HCT116 (cell line): ENCODE measurements around the gene RHEB. TPM values are rescaled to one million over a fixed set of nuclear protein-coding genes. Genes with fewer than 3 reads are reported as not detected.

ENCODE experiments used
- ATAC-seq: fragments of 200-7000 bp; cut with Tn5 transposase; 2 replicates; pipeline ENCODE4 v1.9.1; 2020; ENCODE audit warnings: mild to moderate bottlenecking, moderate library complexity
- BruUV-seq: library from RNA; stranded (reverse); fragments of 400-500 nt; replicated peaks from 2 replicates; lab custom pipeline; 2021; lab: Mats Ljungman, UMichigan
- CTCF ChIA-PET: fragments of 300-600 bp; sonication (Branson Sonifier 250); formaldehyde crosslinking; loops from one replicate; lab custom pipeline; 2021; ENCODE audit warnings: antibody characterized with exemption; lab: Charles Lee
- POLR2A ChIA-PET: fragments of 300-600, 350-600 bp; sonication (Branson Sonifier 250); formaldehyde crosslinking; loops from one replicate; lab custom pipeline; 2021; ENCODE audit warnings: antibody characterized with exemption; lab: Charles Lee
- RAD21 ChIA-PET, 2 experiments: fragments of 300-600 bp; sonication (Branson Sonifier 250); formaldehyde crosslinking; loops; one replicate each; lab custom pipeline; 2023; ENCODE audit warnings: low total read pairs in 2 of 2; ENCODE audit not compliant: uncharacterized antibody in 2 of 2, unreplicated experiment in 2 of 2, low non-redundant PET in 1 of 2; lab: Charles Lee
- DNase-seq: peaks from one replicate; pipeline ENCODE4 v3.0.0-alpha.2; 2010; ENCODE audit warnings: low read depth, low spot score
- H2AFZ ChIP-seq: fragments of 200-600 bp; shearing (Covaris generic), sonication (generic); 2 replicates; pipeline ENCODE4 v1.6.1; 2017; ENCODE audit warnings: low read depth, mixed run types, mixed read lengths, antibody characterized with exemption, low read length; ENCODE audit not compliant: poor library complexity, severe bottlenecking
- H3K27ac ChIP-seq: 2 replicates; pipeline ENCODE4 v1.5.1; 2012; ENCODE audit warnings: low read depth, low read length
- H3K27me3 ChIP-seq: fragments of 200-600 bp; sonication (generic); 2 replicates; pipeline ENCODE4 v1.6.1; 2016; ENCODE audit warnings: mixed run types, low read length, mixed read lengths; ENCODE audit not compliant: insufficient read depth
- H3K36me3 ChIP-seq, 2 experiments: fragments of 200-500 bp in 1 of 2; fragments of 200-600 bp in 1 of 2; sonication (Bioruptor generic) in 1 of 2; sonication (generic) in 1 of 2; 2 replicates each; pipeline versions ENCODE4 v1.5.1 to v1.6.1; 2014 to 2016; ENCODE audit warnings: low read length in 2 of 2, inconsistent platforms in 1 of 2, mixed read lengths in 1 of 2, mixed run types in 1 of 2; ENCODE audit not compliant: insufficient read depth in 2 of 2, control insufficient read depth in 1 of 2
- H3K4me1 ChIP-seq, 2 experiments: fragments of 200-600 bp in 1 of 2; sonication (generic) in 1 of 2; 2 replicates each; pipeline versions ENCODE4 v1.5.1 to v1.6.1; 2012 to 2017; ENCODE audit warnings: low read length in 2 of 2, inconsistent platforms in 1 of 2, mild to moderate bottlenecking in 1 of 2, mixed read lengths in 1 of 2, mixed run types in 1 of 2, moderate library complexity in 1 of 2; ENCODE audit not compliant: insufficient read depth in 2 of 2, control insufficient read depth in 1 of 2
- H3K4me2 ChIP-seq: fragments of 200-600 bp; sonication (generic); 2 replicates; pipeline ENCODE4 v1.6.1; 2017; ENCODE audit warnings: mixed run types, low read length, mixed read lengths
- H3K4me3 ChIP-seq, 2 experiments: fragments of 200-600 bp in 1 of 2; sonication (generic) in 1 of 2; replicated peaks in 1 of 2; 2 replicates each; pipeline ENCODE4 v1.5.1; 2011 to 2016; ENCODE audit warnings: low read length in 2 of 2, control low read depth in 1 of 2, low read depth in 1 of 2, mild to moderate bottlenecking in 1 of 2, mixed read lengths in 1 of 2, mixed run types in 1 of 2
- H3K79me2 ChIP-seq: fragments of 200-600 bp; sonication (generic); 2 replicates; pipeline ENCODE4 v1.6.1; 2017; ENCODE audit warnings: mild to moderate bottlenecking, mixed run types, low read length, moderate library complexity, mixed read lengths; ENCODE audit not compliant: insufficient read depth
- H3K9ac ChIP-seq: fragments of 200-600 bp; sonication (generic); 2 replicates; pipeline ENCODE4 v1.6.1; 2016; ENCODE audit warnings: low read length, mixed read lengths
- H3K9me2 ChIP-seq: fragments of 200-600 bp; sonication (generic), shearing (Covaris generic); 2 replicates; pipeline ENCODE4 v1.6.1; 2017; ENCODE audit warnings: mixed run types, mild to moderate bottlenecking, moderate library complexity; ENCODE audit not compliant: insufficient read depth
- H3K9me3 ChIP-seq, 2 experiments: fragments of 200-500 bp in 1 of 2; fragments of 200-600 bp in 1 of 2; sonication (Bioruptor generic) in 1 of 2; sonication (generic) in 1 of 2; 2 replicates each; pipeline ENCODE4 v1.6.1; 2014 to 2017; ENCODE audit warnings: low read length in 2 of 2, mixed read lengths in 2 of 2, inconsistent platforms in 1 of 2, low read depth in 1 of 2, mild to moderate bottlenecking in 1 of 2, mixed run types in 1 of 2, moderate library complexity in 1 of 2; ENCODE audit not compliant: control insufficient read depth in 1 of 2, insufficient read depth in 1 of 2
- H4K20me1 ChIP-seq: fragments of 200-600 bp; sonication (generic), shearing (Covaris generic); 2 replicates; pipeline ENCODE4 v1.6.1; 2017; ENCODE audit warnings: mixed run types, mild to moderate bottlenecking, moderate library complexity; ENCODE audit not compliant: insufficient read depth
- CEBPB ChIP-seq: IDR thresholded peaks from 2 replicates; pipeline ENCODE4 v1.6.1; 2012; ENCODE audit warnings: low read depth
- EGR1 ChIP-seq: IDR thresholded peaks from 2 replicates; pipeline ENCODE4 v1.6.1; 2012; ENCODE audit warnings: low read depth
- ELF1 ChIP-seq: IDR thresholded peaks from 2 replicates; pipeline ENCODE4 v1.6.1; 2012; ENCODE audit warnings: low read depth, borderline replicate concordance
- EZH2 ChIP-seq: fragments of 200-600 bp; sonication (generic); IDR thresholded peaks from 2 replicates; pipeline ENCODE4 v1.6.1; 2017; ENCODE audit warnings: antibody characterized with exemption, mixed run types
- FOSL1 ChIP-seq: IDR thresholded peaks from 2 replicates; pipeline ENCODE4 v1.6.1; 2012; ENCODE audit warnings: low read depth
- MAX ChIP-seq: IDR thresholded peaks from 2 replicates; pipeline ENCODE4 v1.6.1; 2012
- POLR2AphosphoS5 ChIP-seq: IDR thresholded peaks from 2 replicates; pipeline ENCODE4 v1.6.1; 2011; ENCODE audit warnings: mild to moderate bottlenecking, low read depth, low read length, moderate library complexity
- RAD21 ChIP-seq: IDR thresholded peaks from 2 replicates; pipeline ENCODE4 v1.6.1; 2012; ENCODE audit warnings: low read depth, mild to moderate bottlenecking
- SIN3A ChIP-seq: IDR thresholded peaks from 2 replicates; pipeline ENCODE4 v1.6.1; 2012; ENCODE audit warnings: low read depth
- TCF7L2 ChIP-seq: IDR thresholded peaks from 2 replicates; pipeline ENCODE4 v1.7.0; 2011; ENCODE audit warnings: borderline replicate concordance, inconsistent platforms; ENCODE audit not compliant: insufficient read depth, insufficient read length; ENCODE audit errors: extremely low read depth
- ZNF274 ChIP-seq: fragments of 200-500 bp; sonication (Bioruptor generic); IDR thresholded peaks from 2 replicates; pipeline ENCODE4 v1.6.1; 2014; ENCODE audit warnings: mild to moderate bottlenecking, low read depth, low read length, inconsistent platforms
- intact Hi-C: fragments of 100-400 bp; cut with micrococcal nuclease; formaldehyde crosslinking; loops from 2 replicates; pipeline ENCODE4 v1.10.0; 2022
- total RNA-seq: library from RNA; stranded (reverse); gene quantifications from one replicate; pipeline ENCODE4 v1.2.1, GENCODE V29; 2021; ENCODE audit not compliant: unreplicated experiment

Gene RHEB
- total RNA-seq, 1 experiment from 2014 or later: 114 TPM

- H3K27ac ChIP-seq: no peak overlapping the region
- ATAC-seq (no peak), DNase-seq (no peak)
- no peaks in the 10 kb centered on the region for H3K9me2 ChIP-seq
- TF ChIP-seq ZNF274 (no peak), EZH2 (no peak), TCF7L2 (no peak), EGR1 (no peak), ELF1 (no peak), RAD21 (no peak), SIN3A (no peak), FOSL1 (no peak), POLR2AphosphoS5 (no peak), MAX (no peak)
- no TSS peak for BruUV-seq
- no peaks in the 10 kb centered on the region for H3K9me3 ChIP-seq
- no peak overlapping the region for H3K4me3 ChIP-seq
- H2AFZ ChIP-seq: no peak overlapping the region
- no peaks in the 10 kb centered on the region for H3K79me2 ChIP-seq
- H3K9ac ChIP-seq: no peak overlapping the region
- H3K36me3 ChIP-seq: no peaks in the 10 kb centered on the region
- intact Hi-C loops: no loop called here
- ChIA-PET POLR2A (no interaction called here), CTCF (no interaction called here), RAD21 (no interaction called here)
- H4K20me1 ChIP-seq: no peaks in the 10 kb centered on the region
- H3K4me2 ChIP-seq: no peak overlapping the region
- H3K27me3 ChIP-seq: no peaks in the 10 kb centered on the region
- peaks cover 0 to 9% of the 10 kb centered on the region in 2 experiments; a peak in 1 of 4 replicates for H3K4me1 ChIP-seq
Observed at GRCh38 chr7:151436446-151437158, 83.1 kb downstream of the RHEB start.

- Histone ChIP-seq H4K20me1 (no peaks in the 10 kb centered on the region), H2AFZ (no peak overlapping the region), H3K4me1 (peaks cover 0 to 4% of the 10 kb centered on the region in 2 experiments; a peak in 1 of 4 replicates), H3K27ac (no peak overlapping the region), H3K9me2 (no peaks in the 10 kb centered on the region), H3K4me3 (no peak overlapping the region), H3K36me3 (no peaks in the 10 kb centered on the region), H3K4me2 (no peak overlapping the region), H3K79me2 (no peaks in the 10 kb centered on the region), H3K9ac (no peak overlapping the region), H3K9me3 (no peaks in the 10 kb centered on the region), H3K27me3 (no peaks in the 10 kb centered on the region)
- POLR2A ChIA-PET: no interaction called here
- RAD21 ChIA-PET: no interaction called here
- DNase-seq (no peak), ATAC-seq (no peak)
- BruUV-seq: no TSS peak
- no peak for TF ChIP-seq MAX
- no peak for TF ChIP-seq SIN3A
- no peak for TF ChIP-seq EZH2
- TF ChIP-seq EGR1: no peak
- TF ChIP-seq CEBPB: no peak
- no peak for TF ChIP-seq RAD21
- CTCF ChIA-PET: no interaction called here
- intact Hi-C loops: no loop called here
Observed at GRCh38 chr7:151435971-151436370, 83.7 kb downstream of the RHEB start.
